Adipocyte (in vitro differentiated cells): Measurements from ENCODE around the gene METTL16.

Source experiments
- DNase-seq: peaks from one replicate; pipeline ENCODE4 v3.0.0-alpha.2; 2015; ENCODE audit warnings: low read depth
- H3K27me3 ChIP-seq: replicated peaks from 2 replicates; pipeline ENCODE4 v1.7.0; 2013; ENCODE audit warnings: mild to moderate bottlenecking, low read length, moderate library complexity; ENCODE audit not compliant: control insufficient read depth, insufficient read depth
- H3K36me3 ChIP-seq: 2 replicates; pipeline ENCODE4 v1.7.0; 2013; ENCODE audit warnings: low read length, mild to moderate bottlenecking, moderate library complexity; ENCODE audit not compliant: control insufficient read depth, insufficient read depth, severe bottlenecking
- H3K4me1 ChIP-seq: 2 replicates; pipeline ENCODE4 v1.7.0; 2013; ENCODE audit warnings: mild to moderate bottlenecking, low read length, moderate library complexity; ENCODE audit not compliant: control insufficient read depth, insufficient read depth
- H3K4me3 ChIP-seq: 2 replicates; pipeline ENCODE4 v1.7.0; 2013; ENCODE audit warnings: mild to moderate bottlenecking, low read length, moderate library complexity
- H3K9ac ChIP-seq: 2 replicates; pipeline ENCODE4 v1.7.0; 2013; ENCODE audit warnings: mild to moderate bottlenecking, low read length, moderate library complexity
- H3K9me3 ChIP-seq: 2 replicates; pipeline ENCODE4 v1.7.0; 2013; ENCODE audit warnings: mild to moderate bottlenecking, low read length, moderate library complexity; ENCODE audit not compliant: control insufficient read depth

The METTL16 gene

DNA sequence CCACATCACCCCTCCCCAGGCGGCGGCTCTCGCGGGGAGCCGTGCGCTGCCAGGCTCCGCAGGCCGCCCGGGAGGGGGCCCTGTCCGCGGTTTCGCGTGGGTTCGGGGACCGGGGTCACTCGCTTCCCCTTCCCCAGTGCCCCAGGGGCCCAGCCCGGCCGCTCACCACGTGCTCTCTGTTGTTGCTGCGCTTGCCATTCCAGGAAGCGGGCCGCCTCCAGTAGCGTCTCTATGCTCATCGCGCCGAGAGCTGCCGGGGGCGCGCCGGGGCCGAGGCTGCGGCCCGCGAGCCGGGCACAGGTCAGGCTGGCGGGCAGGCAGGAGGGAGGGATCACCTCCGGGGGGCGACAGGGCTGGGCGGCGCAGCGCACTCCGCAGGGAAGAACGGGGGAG is 111.2 kb downstream of the METTL16 start:
- H3K36me3 ChIP-seq = no peaks in the 10 kb centered on the region
- H3K27me3 ChIP-seq = no peaks in the 10 kb centered on the region
- peaks cover 66% of the 10 kb centered on the region for H3K4me1 ChIP-seq
- H3K9ac ChIP-seq = peak overlapping the region; percentile 98
- DNase-seq = peak; percentile 80
- no peaks in the 10 kb centered on the region for H3K9me3 ChIP-seq
- peak overlapping the region; percentile 97 for H3K4me3 ChIP-seq

DNA sequence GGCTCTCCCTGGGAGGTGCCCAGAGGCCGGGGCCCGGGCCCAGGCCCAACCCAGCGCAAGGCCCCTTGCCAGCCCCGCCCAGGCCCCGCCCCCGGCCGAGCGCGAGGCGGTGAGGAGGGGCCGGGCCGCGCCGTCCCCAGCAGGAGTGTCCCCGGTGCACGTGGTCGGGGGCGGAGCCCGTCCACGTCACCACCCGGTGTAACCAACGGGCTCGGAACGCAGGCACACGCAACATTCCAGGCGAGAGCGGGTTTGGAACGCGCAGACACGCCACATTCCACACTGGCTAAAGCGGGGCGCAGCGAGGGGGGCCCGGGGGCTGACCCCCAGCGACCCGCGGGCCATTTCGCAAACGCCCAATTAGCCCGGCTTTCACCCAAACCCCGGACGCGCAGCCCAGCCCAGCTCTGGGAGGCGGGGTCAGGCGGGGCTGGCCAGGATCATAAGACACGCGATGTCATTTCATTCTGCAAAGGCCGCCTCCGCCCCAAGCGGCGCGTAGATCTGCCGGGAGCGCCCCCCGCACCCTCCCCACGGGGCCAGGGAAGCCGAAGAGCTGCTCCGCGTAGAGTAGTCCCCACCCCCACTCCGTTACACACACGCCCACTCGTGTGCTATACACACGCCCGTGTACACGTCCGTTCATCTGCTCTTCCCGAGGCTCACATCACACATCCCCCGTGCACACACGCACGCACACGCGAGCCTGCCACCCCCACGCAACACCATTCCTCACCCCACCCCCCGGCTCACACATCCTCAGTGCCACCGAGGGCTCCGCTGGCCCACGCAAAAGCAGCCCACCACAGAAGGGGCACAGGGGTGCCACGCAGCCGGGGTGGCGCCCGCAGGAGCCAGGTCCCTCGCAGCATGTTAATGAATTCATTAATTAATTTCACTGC is 111.9 kb downstream of the METTL16 start:
- Histone ChIP-seq H3K27me3 (no peaks in the 10 kb centered on the region), H3K4me1 (peaks cover 65% of the 10 kb centered on the region), H3K9ac (peak overlapping the region; percentile 98), H3K9me3 (no peaks in the 10 kb centered on the region), H3K4me3 (peak overlapping the region; percentile 97), H3K36me3 (no peaks in the 10 kb centered on the region)
- DNase-seq = peak; percentile 99

DNA sequence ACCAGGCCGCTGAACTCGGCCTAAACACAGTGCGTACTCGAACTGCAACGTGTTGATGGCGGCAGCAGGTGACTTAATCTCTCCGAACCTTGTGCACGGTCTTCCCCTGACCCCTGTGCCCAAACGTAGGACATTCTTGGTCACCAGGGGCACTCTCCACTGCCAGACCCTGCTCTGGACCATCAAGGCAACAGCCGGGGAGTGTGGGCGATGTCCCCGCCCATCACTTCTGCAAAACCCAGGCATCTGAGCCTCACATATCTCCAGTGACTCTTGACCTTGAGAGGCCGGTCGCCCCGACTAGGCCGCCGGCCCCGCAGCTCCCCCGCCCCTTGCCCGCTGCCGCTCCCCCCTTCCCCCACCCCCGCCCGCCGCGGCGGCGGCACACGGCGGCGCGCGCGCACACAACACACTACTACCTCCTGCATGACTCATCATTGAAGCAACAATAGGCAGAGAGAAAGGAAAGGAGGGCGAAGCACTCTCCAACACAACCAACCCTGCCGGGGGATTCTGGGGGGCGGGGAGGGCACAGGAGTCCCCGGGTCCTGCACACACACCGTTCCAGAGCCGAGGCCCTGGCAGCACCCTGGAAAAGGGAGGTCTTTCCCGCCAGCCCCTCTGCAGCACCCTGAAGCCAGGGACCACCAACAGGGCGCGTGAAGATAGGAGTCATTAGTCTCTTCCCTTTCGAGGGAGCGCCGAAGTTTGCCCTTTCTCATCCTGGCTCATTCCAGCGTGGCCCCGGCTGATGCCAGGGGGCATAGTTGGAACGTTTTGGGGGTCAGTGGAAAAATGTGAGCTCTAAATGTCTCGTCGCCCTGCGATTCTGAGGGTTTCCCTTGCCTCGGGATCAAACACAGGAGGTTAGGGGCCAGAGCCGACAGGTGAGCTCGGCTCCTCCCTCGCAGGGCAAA is 112.8 kb downstream of the METTL16 start:
- H3K9me3 ChIP-seq = no peaks in the 10 kb centered on the region
- peak; percentile 91 for DNase-seq
- H3K9ac ChIP-seq = peak overlapping the region; percentile 98
- H3K27me3 ChIP-seq = no peaks in the 10 kb centered on the region
- peak overlapping the region; percentile 97 for H3K4me3 ChIP-seq
- peaks cover 63% of the 10 kb centered on the region for H3K4me1 ChIP-seq
- H3K36me3 ChIP-seq = no peaks in the 10 kb centered on the region

DNA sequence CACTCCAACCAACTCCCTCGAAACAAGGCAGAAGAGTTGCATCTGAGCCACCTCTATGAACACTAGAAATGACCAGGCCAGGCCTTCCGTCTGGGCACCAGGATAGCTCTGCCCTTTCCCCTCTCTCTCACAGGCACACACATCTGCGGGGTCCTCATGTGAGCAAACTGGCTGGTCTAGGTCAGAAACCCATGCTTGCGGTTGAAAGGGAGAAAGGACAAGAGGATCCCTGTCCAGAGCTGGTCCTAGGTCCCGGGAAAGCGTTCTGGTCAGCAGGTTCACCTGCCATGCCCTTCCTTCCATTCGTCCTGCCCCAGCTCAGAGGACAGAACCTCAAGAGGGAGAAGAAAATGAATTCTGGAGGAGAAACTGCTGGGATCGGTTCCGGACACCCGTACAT is 113.5 kb downstream of the METTL16 start:
- H3K4me1 ChIP-seq = peaks cover 56% of the 10 kb centered on the region
- no peak for DNase-seq
- no peaks in the 10 kb centered on the region for H3K36me3 ChIP-seq
- peak overlapping the region; percentile 88 for H3K9ac ChIP-seq
- no peaks in the 10 kb centered on the region for H3K9me3 ChIP-seq
- H3K4me3 ChIP-seq = peak overlapping the region; percentile 97
- H3K27me3 ChIP-seq = no peaks in the 10 kb centered on the region

DNA sequence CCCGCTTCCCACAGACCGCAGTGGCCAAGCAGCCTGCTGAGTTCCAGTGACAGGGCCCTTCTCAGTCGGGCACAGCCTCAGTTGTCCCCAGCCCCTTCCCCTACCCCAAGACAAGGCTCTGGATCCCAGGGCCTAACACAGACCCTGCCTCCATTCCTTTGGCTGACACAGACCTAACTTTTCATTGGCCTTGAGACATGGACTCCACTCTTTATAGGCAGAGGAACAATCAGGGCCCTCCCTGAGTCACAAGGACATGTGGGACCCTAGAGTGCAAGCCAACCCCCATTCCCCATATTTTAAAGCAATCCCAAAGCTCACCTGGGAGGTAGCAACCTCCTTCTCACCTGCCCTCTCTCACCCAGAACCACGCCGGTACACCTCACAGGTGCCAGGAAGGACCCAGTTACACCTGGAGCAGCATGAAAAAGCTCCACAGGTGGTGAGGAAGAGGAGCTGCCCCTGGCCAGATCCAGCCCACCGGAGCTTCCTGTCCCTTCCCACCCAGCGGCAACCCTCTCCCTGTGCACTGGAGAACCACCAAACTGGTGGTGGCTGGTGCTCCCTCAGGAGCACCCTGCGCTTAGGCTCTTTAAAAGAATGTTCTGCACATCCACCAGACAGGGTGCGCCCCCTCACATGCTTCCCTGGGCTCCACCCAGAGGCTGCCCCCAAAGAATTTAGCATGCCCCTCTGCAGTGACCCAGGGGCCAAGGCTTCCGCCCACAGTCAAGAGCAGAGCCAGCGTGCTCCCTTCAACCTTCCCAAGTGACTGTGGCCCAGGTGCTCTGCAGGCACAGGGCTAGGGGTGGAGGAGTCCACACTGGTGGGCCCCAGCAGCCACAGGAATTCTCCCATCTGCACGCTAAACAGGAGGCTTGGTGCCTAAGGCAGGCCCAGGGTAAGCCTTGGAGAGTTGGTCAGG is 114.2 kb downstream of the METTL16 start:
- H3K9me3 ChIP-seq = no peaks in the 10 kb centered on the region

DNA sequence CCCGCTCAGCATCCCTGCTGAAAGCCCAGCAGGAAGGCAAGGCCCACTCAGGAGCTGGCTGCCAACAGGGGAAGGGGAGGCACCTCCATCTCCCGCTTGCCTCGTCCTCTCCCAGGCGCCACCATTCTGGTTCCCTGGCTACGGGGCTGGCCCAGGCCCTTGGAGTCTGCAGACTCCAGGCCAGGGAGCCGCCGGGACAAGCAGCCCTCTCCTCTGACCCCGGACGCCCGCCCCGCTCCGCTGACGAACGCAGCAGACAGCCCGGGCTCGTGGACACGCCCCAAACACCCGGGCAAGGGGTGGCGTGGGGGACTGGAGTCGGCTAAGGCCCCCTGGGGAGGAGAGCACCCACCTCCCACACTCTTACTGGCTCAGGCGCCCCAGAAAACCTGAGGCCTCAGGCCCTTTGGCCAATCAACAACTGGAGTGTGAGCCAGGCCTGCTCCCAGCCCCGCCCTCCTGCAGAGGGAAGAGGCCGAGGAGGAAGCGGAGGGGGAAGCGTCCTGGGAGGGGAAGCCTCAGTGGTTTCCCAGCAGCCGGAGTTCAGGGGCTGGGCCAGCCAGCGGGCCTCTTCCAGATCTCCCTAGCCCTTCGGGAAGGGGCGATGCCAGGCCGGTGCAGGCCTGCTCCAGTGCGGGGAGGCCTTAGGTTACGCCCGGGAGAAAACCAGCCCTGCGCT is 115.0 kb downstream of the METTL16 start:
- peak overlapping the region; percentile 97 for H3K4me3 ChIP-seq
- peak overlapping the region; percentile 88 for H3K9ac ChIP-seq
- DNase-seq = peak; percentile 98
- H3K36me3 ChIP-seq = no peaks in the 10 kb centered on the region
- no peaks in the 10 kb centered on the region for H3K9me3 ChIP-seq
- no peaks in the 10 kb centered on the region for H3K27me3 ChIP-seq
- H3K4me1 ChIP-seq = peaks cover 52% of the 10 kb centered on the region

More for the DNA sequence above, 114.2 kb downstream of the METTL16 start:
- Histone ChIP-seq H3K27me3 (no peaks in the 10 kb centered on the region), H3K36me3 (no peaks in the 10 kb centered on the region), H3K4me3 (peak overlapping the region; percentile 97), H3K9ac (peak overlapping the region; percentile 88), H3K4me1 (peaks cover 49% of the 10 kb centered on the region)
- no peak for DNase-seq

- no peak for DNase-seq
- no peaks in the 10 kb centered on the region for H3K27me3 ChIP-seq
- H3K4me1 ChIP-seq = peaks cover 57% of the 10 kb centered on the region
- H3K9me3 ChIP-seq = no peaks in the 10 kb centered on the region
- no peaks in the 10 kb centered on the region for H3K36me3 ChIP-seq
- H3K9ac ChIP-seq = peak overlapping the region; percentile 88
- peak overlapping the region; percentile 97 for H3K4me3 ChIP-seq
Measured at GRCh38 chr17:2396192-2396567, 115.5 kb downstream of the METTL16 start.

GRCh38 chr17:2395258-2396181 is 116.2 kb downstream of the METTL16 start:
- Histone ChIP-seq H3K27me3 (no peaks in the 10 kb centered on the region), H3K4me3 (peak overlapping the region; percentile 97), H3K36me3 (no peaks in the 10 kb centered on the region), H3K9me3 (no peaks in the 10 kb centered on the region), H3K9ac (peak overlapping the region; percentile 88), H3K4me1 (peaks cover 64% of the 10 kb centered on the region)
- no peak for DNase-seq

- H3K4me1 ChIP-seq = peaks cover 71% of the 10 kb centered on the region
Measured at GRCh38 chr17:2394775-2395201, 116.9 kb downstream of the METTL16 start.

More at GRCh38 chr17:2394775-2395201, 116.9 kb downstream of the METTL16 start:
- H3K36me3 ChIP-seq = no peaks in the 10 kb centered on the region
- no peaks in the 10 kb centered on the region for H3K27me3 ChIP-seq
- no peak overlapping the region for H3K4me3 ChIP-seq
- H3K9me3 ChIP-seq = no peaks in the 10 kb centered on the region
- H3K9ac ChIP-seq = no peak overlapping the region
- no peak for DNase-seq
